K562 (cell line): ENCODE data around the gene LDAH. TPM values are rescaled to one million over a fixed set of nuclear protein-coding genes. Genes with fewer than 3 reads are reported as not detected.

Source experiments
- ASH1L ChIP-seq: fragments of 450-650 bp; IDR thresholded peaks from 2 replicates; pipeline ENCODE4 v1.6.1; 2018; ENCODE audit warnings: borderline replicate concordance, mild to moderate bottlenecking, low read depth; ENCODE audit not compliant: partially characterized antibody
- CHAMP1 ChIP-seq: fragments of 450-650 bp; IDR thresholded peaks from 2 replicates; pipeline ENCODE4 v1.6.1; 2016; ENCODE audit warnings: mild to moderate bottlenecking
- CREB1 ChIP-seq, 2 experiments: sonication (generic) in 1 of 2; formaldehyde crosslinking in 1 of 2; IDR thresholded peaks; 2 replicates each; pipeline versions ENCODE4 v1.6.1 to v1.8.0; 2012 to 2022; ENCODE audit warnings: inconsistent platforms in 1 of 2, mild to moderate bottlenecking in 1 of 2, missing genetic modification reagents in 1 of 2, moderate library complexity in 1 of 2
- CREBBP ChIP-seq: IDR thresholded peaks from one replicate; pipeline ENCODE4 v1.6.1; 2012; ENCODE audit warnings: low read depth, mild to moderate bottlenecking, control low read depth, inconsistent platforms, low read length
- CXXC5 ChIP-seq: fragments of 250-450 bp; sonication (Bioruptor Pico); IDR thresholded peaks from 2 replicates; pipeline ENCODE4 v1.8.0; 2022; ENCODE audit warnings: inconsistent platforms, mild to moderate bottlenecking, moderate library complexity
- MECOM ChIP-seq: fragments of 250-450 bp; sonication (Bioruptor Pico); IDR thresholded peaks from 2 replicates; pipeline ENCODE4 v1.8.0; 2022; ENCODE audit warnings: inconsistent platforms
- MTA2 ChIP-seq: fragments of 450-650 bp; IDR thresholded peaks from 2 replicates; pipeline ENCODE4 v1.6.1; 2016; ENCODE audit warnings: low read depth
- MTA3 ChIP-seq: fragments of 450-650 bp; formaldehyde crosslinking; IDR thresholded peaks from 2 replicates; pipeline ENCODE4 v1.6.1; 2017; ENCODE audit warnings: mild to moderate bottlenecking, borderline replicate concordance
- MYNN ChIP-seq, 2 experiments: sonication (generic); formaldehyde crosslinking in 1 of 2; IDR thresholded peaks; 2 replicates each; pipeline versions ENCODE4 v1.5.0 to v1.6.1; 2016 to 2020; ENCODE audit warnings: antibody characterized with exemption in 1 of 2, missing genetic modification reagents in 1 of 2
- NFRKB ChIP-seq: fragments of 450-650 bp; IDR thresholded peaks from 2 replicates; pipeline ENCODE4 v1.6.1; 2016; ENCODE audit warnings: low read depth
- PATZ1 ChIP-seq: fragments of 250-450 bp; sonication (Bioruptor Pico); IDR thresholded peaks from 2 replicates; pipeline ENCODE4 v1.5.0; 2020; ENCODE audit warnings: mild to moderate bottlenecking, borderline replicate concordance
- ZNF232 ChIP-seq: sonication (generic); formaldehyde crosslinking; IDR thresholded peaks from 2 replicates; pipeline ENCODE4 v1.8.0; 2022; ENCODE audit warnings: mild to moderate bottlenecking, missing genetic modification reagents
- ZZZ3 ChIP-seq: fragments of 450-650 bp; IDR thresholded peaks from 2 replicates; pipeline ENCODE4 v1.6.1; 2016; ENCODE audit warnings: antibody characterized with exemption, mild to moderate bottlenecking, moderate library complexity
- polyA plus RNA-seq, 8 experiments: library from polyadenylated mRNA; depleted of rRNA in 4 of 8; stranded (reverse) in 5 of 8; unstranded in 3 of 8; fragments of >200 nt; fragmentation: Nextera tagmentation in 2 of 8; fragmentation: Illumina TruSeq in 1 of 8; extraction: Ambion mirVana in 2 of 8; extraction: Trizol in 1 of 8; gene quantifications; 2 replicates each; pipeline versions ENCODE4 v1.2.1 to v1.2.3, GENCODE V29; 2011 to 2014; ENCODE audit warnings: inconsistent platforms in 1 of 8, missing spikeins in 1 of 8
- total RNA-seq, 7 experiments: library from RNA; depleted of rRNA in 6 of 7; stranded (reverse); fragments of >200 nt in 6 of 7; fragmentation: Illumina TruSeq in 2 of 7; extraction: Trizol in 2 of 7; gene quantifications; 2 replicates each; pipeline versions ENCODE4 v1.2.1 to v1.2.3, GENCODE V29; 2011 to 2021; ENCODE audit warnings: low replicate concordance in 1 of 7
- TF ChIP-seq, protein P1 (sequence below): fragments of 450-650 bp; IDR thresholded peaks from 2 replicates; pipeline ENCODE4 v1.6.1; 2014; ENCODE audit warnings: low read depth, mild to moderate bottlenecking, moderate library complexity, borderline replicate concordance
- TF ChIP-seq, protein P2 (sequence below): fragments of 200-800 bp; sonication (Bioruptor generic); IDR thresholded peaks from 2 replicates; pipeline ENCODE4 v1.6.1; 2017; ENCODE audit warnings: missing genetic modification characterization, missing compliant biosample characterization

The LDAH gene
- total and polyA plus RNA-seq, 9 of the 15 experiments (the other 6 are each of a cell fraction or from before 2014, with no cell fraction given), result 22.3 to 60.1 (median 40.0) TPM

DNA sequence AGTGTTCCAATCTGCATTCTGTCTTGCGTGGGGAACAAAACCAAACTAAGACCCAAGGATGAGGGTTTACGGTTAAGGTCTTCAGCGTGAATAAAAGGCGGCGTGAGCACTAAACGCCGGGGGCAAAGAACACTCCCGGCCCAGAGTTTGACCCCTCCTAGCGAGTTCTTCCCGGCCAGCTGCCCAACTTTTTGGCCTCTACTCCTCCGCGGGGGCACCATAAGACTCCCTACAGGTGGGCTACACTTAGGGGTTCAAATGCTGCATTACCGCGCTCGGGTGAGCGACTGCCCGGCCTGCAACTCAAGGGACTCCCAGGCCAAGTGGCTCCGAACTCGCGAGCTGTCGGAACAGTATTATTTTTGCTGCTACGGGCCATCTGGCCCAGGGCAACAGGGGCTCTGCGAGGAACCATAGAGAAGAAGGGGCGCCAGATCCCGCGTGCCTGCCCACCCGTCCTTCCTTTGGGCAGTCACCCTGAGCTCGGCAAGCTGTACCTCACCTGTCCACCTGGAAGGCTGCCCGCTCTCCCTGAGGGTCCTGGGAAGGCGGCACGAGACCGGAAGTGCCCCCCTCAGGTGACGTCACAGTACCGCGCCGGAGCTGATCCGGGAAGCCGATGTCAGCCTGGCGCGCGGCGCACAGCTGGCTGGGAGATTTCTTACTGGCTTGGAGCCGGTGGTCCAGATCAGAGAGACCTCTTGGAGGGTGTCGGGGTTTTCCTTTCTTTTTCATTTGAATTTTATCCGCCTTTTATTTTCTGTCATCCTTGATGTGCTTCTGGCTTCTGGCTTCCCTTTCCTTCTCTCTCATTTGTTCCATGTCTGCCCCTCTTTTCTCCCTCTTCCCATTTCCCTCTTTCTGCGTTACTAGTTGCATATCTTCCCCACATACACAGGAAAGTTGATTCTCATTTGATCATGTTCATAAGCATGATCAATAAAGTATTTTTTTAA lies at the start of gene LDAH (continued):
- TF ChIP-seq CHAMP1 (peak; percentile 86), CXXC5 (CRISPR knock-in tag) (peak; percentile 59), ASH1L (peak; percentile 20), MTA2 (no peak), PATZ1 (CRISPR knock-in tag) (no peak), CREBBP (no peak), MECOM (CRISPR knock-in tag) (peak; percentile 6; the same call in 1 of the 2 replicates), MTA3 (peak; percentile 78; the same call in 1 of the 2 replicates), CREB1 (IDR thresholded peaks at IDR 0.05) (peak; percentile 97), CREB1 (CRISPR knock-in tag; IDR thresholded peaks at IDR 0.05) (peak; percentile 99), NFRKB (0 out of 2 replicates have a peak, but pooled peaks have one; percentile 65), ZNF232 (CRISPR knock-in tag) (peak; percentile 76), ZZZ3 (no peak), MYNN (IDR thresholded peaks at IDR 0.05) (no peak), MYNN (CRISPR knock-in tag; IDR thresholded peaks at IDR 0.05) (no peak)
- TF ChIP-seq, protein P1, sequence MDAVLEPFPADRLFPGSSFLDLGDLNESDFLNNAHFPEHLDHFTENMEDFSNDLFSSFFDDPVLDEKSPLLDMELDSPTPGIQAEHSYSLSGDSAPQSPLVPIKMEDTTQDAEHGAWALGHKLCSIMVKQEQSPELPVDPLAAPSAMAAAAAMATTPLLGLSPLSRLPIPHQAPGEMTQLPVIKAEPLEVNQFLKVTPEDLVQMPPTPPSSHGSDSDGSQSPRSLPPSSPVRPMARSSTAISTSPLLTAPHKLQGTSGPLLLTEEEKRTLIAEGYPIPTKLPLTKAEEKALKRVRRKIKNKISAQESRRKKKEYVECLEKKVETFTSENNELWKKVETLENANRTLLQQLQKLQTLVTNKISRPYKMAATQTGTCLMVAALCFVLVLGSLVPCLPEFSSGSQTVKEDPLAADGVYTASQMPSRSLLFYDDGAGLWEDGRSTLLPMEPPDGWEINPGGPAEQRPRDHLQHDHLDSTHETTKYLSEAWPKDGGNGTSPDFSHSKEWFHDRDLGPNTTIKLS, result peak; percentile 60; the same call in 1 of the 2 replicates
- TF ChIP-seq, protein P2, sequence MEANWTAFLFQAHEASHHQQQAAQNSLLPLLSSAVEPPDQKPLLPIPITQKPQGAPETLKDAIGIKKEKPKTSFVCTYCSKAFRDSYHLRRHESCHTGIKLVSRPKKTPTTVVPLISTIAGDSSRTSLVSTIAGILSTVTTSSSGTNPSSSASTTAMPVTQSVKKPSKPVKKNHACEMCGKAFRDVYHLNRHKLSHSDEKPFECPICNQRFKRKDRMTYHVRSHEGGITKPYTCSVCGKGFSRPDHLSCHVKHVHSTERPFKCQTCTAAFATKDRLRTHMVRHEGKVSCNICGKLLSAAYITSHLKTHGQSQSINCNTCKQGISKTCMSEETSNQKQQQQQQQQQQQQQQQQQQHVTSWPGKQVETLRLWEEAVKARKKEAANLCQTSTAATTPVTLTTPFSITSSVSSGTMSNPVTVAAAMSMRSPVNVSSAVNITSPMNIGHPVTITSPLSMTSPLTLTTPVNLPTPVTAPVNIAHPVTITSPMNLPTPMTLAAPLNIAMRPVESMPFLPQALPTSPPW (CRISPR knock-in tag), result peak; percentile 96
